ENCODE results near the gene KCTD5. TPM values are rescaled to one million over a fixed set of nuclear protein-coding genes. Genes with fewer than 3 reads are reported as not detected.
"Not testable (repeated sequence)": the region's sequence is repeated elsewhere in the genome, so short reads cannot be mapped to it uniquely, and the experiment has no call there.

Gene KCTD5
- total and polyA plus RNA-seq, 10 of the 15 experiments (the other 5 are each of a cell fraction or from before 2014, with no cell fraction given): 0.58 to 56.4 (median 37.3) TPM

- no peak for TF ChIP-seq CHD1 (IDR thresholded peaks at IDR 0.05; ENCODE audit: low read depth, low read length)
- no peak for TF ChIP-seq NFYA (IDR thresholded peaks at IDR 0.05; ENCODE audit: borderline replicate concordance, low read depth, low read length)
These were observed 17.7 kb upstream of the KCTD5 start (continued) for GRCh38 chr16:2664574-2664982.

GRCh38 chr16:2666671-2667070, 15.7 kb upstream of the KCTD5 start:
- H3K79me2 ChIP-seq (ENCODE audit: control insufficient read depth, insufficient read depth, low read length); H3K27me3 ChIP-seq (replicated peaks in 1 of 2; ENCODE audit: control insufficient read depth in 2 of 2, insufficient read depth in 2 of 2, low read length in 1 of 2); BruUV-seq (replicated peaks); CTCF ChIA-PET; H3K27ac ChIP-seq (ENCODE audit: control insufficient read depth, insufficient read depth); H3K4me3 ChIP-seq; H3K9me3 ChIP-seq (replicated peaks; ENCODE audit: control insufficient read depth, insufficient read depth, low read length); H3K4me1 ChIP-seq (ENCODE audit: control insufficient read depth, insufficient read depth, low read length); H3K4me2 ChIP-seq (ENCODE audit: control insufficient read depth, insufficient read depth); ATAC-seq; FAIRE-seq; H2AFZ ChIP-seq (ENCODE audit: control insufficient read depth, low read depth, low read length); H3K36me3 ChIP-seq (ENCODE audit: control insufficient read depth in 2 of 2, insufficient read depth in 2 of 2, low read length in 1 of 2); H4K20me1 ChIP-seq (ENCODE audit: control insufficient read depth, insufficient read depth); H3K9ac ChIP-seq (ENCODE audit: control insufficient read depth, insufficient read depth, low read length); in situ Hi-C loops (cut with MboI); SMC1A ChIA-PET (ENCODE audit: uncharacterized antibody, unreplicated experiment); POLR2A ChIA-PET; RAD21 ChIA-PET (ENCODE audit: unreplicated experiment); DNase-seq (ENCODE audit: low read depth, low spot score); intact Hi-C loops (cut with micrococcal nuclease; ENCODE audit: unreplicated experiment): not testable (repeated sequence)
- WGBS (ENCODE audit: insufficient coverage, insufficient replicate concordance, low lambda C conversion rate, missing lambda C conversion rate): 86% methylated on average over 7 of the region's 7 CpGs

- H3K27ac ChIP-seq (ENCODE audit: control insufficient read depth, insufficient read depth); H3K9me3 ChIP-seq (replicated peaks; ENCODE audit: control insufficient read depth, insufficient read depth, low read length); H3K27me3 ChIP-seq (replicated peaks in 1 of 2; ENCODE audit: control insufficient read depth in 2 of 2, insufficient read depth in 2 of 2, low read length in 1 of 2); H3K4me1 ChIP-seq (ENCODE audit: control insufficient read depth, insufficient read depth, low read length); H3K4me3 ChIP-seq; H3K79me2 ChIP-seq (ENCODE audit: control insufficient read depth, insufficient read depth, low read length); H3K36me3 ChIP-seq (ENCODE audit: control insufficient read depth in 2 of 2, insufficient read depth in 2 of 2, low read length in 1 of 2); SMC1A ChIA-PET (ENCODE audit: uncharacterized antibody, unreplicated experiment); H4K20me1 ChIP-seq (ENCODE audit: control insufficient read depth, insufficient read depth); FAIRE-seq; RAD21 ChIA-PET (ENCODE audit: unreplicated experiment); in situ Hi-C loops (cut with MboI); H3K9ac ChIP-seq (ENCODE audit: control insufficient read depth, insufficient read depth, low read length); ATAC-seq; POLR2A ChIA-PET; intact Hi-C loops (cut with micrococcal nuclease; ENCODE audit: unreplicated experiment); H3K4me2 ChIP-seq (ENCODE audit: control insufficient read depth, insufficient read depth); H2AFZ ChIP-seq (ENCODE audit: control insufficient read depth, low read depth, low read length); BruUV-seq (replicated peaks); DNase-seq (ENCODE audit: low read depth, low spot score): not testable (repeated sequence)
- 76% methylated on average over 10 of the region's 10 CpGs for WGBS (ENCODE audit: insufficient coverage, insufficient replicate concordance, low lambda C conversion rate, missing lambda C conversion rate)
- CTCF ChIA-PET: interaction anchor here (0.6 kb wide), 1 partner anchor 67 kb away, joined by 3 read pairs; no protein-coding TSS in a partner anchor
These were observed 12.7 kb upstream of the KCTD5 start for GRCh38 chr16:2669587-2669986.

All from GM12878 (cell line).